Measurements from ENCODE around the gene MATN4.

DNA sequence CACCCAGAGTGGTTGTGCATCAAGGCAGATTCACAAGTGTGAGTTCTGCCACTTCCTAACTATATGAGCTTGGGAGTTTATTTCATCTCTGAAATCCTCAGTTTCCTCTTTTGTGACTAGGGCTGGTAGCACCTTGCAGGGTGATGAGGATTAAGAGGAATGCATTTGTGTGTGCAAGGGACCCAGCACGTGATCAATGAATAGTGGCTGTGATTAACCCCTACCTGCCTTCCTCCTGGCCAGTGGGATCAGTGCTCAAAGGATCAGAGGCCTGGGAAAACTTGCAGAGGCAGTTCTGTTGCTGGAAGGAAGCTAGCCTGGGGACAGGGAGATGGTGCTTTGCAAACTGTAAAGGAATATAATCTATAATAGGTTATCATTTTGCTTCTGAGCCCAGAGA lies 32.9 kb upstream of the MATN4 start:
- TF ChIP-seq CTCF (IDR thresholded peaks at IDR 0.05 in 2 of 3, conservative IDR thresholded peaks at IDR 0.05 in 1 of 3; ENCODE audit: borderline replicate concordance in 1 of 3, insufficient read depth in 1 of 3, low read depth in 2 of 3, low read length in 2 of 3) (no peak), POLR2A (IDR thresholded peaks at IDR 0.05; ENCODE audit: borderline replicate concordance, extremely low read depth, insufficient read depth, insufficient read length) (no peak), RAD21 (IDR thresholded peaks at IDR 0.05; ENCODE audit: low read depth) (no peak), ZBTB33 (IDR thresholded peaks at IDR 0.05; ENCODE audit: extremely low read depth, insufficient replicate concordance, low read length) (no peak), EZH2 (IDR thresholded peaks at IDR 0.05) (no peak), ZFX (IDR thresholded peaks at IDR 0.05) (no peak), POLR2AphosphoS5 (IDR thresholded peaks at IDR 0.05; ENCODE audit: low read depth, low read length) (no peak)
- TF ChIP-seq, protein P1, sequence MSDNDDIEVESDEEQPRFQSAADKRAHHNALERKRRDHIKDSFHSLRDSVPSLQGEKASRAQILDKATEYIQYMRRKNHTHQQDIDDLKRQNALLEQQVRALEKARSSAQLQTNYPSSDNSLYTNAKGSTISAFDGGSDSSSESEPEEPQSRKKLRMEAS (IDR thresholded peaks at IDR 0.05): no peak
